GM12878 (cell line): ENCODE results near the gene SERPINB5. TPM values are rescaled to one million over a fixed set of nuclear protein-coding genes. Genes with fewer than 3 reads are reported as not detected.

Experiments used
- ATAC-seq: fragments of 200-7000 bp; cut with Tn5 transposase; 3 replicates; pipeline ENCODE4 v1.9.1; 2020; ENCODE audit warnings: mild to moderate bottlenecking, moderate library complexity
- BruUV-seq: library from RNA; stranded (reverse); fragments of 400-500 nt; replicated peaks from 2 replicates; lab custom pipeline; 2021; lab: Mats Ljungman, UMichigan
- CTCF ChIA-PET: fragments of 300-600 bp; sonication (Branson Sonifier 250); formaldehyde crosslinking; extraction: SDS; loops from one replicate; lab custom pipeline; 2021; ENCODE audit warnings: inconsistent platforms; lab: Yijun Ruan, JAX
- POLR2A ChIA-PET: fragments of 350-600 bp; formaldehyde crosslinking; extraction: SDS; loops from one replicate; lab custom pipeline; 2021; ENCODE audit warnings: inconsistent platforms; lab: Charles Lee
- RAD21 ChIA-PET: fragments of 300-600 bp; sonication (Branson Sonifier 250); formaldehyde crosslinking; loops from one replicate; lab custom pipeline; 2023; ENCODE audit warnings: antibody characterized with exemption; ENCODE audit not compliant: unreplicated experiment; lab: Charles Lee
- SMC1A ChIA-PET: fragments of 300-600 bp; sonication (Branson Sonifier 250); formaldehyde crosslinking; loops from one replicate; lab custom pipeline; 2023; ENCODE audit not compliant: unreplicated experiment, uncharacterized antibody; lab: Charles Lee
- DNase-seq: peaks from one replicate; pipeline ENCODE4 v3.0.0-alpha.2; 2011; ENCODE audit warnings: low read depth, low spot score
- FAIRE-seq: peaks from 3 replicates; lab custom pipeline; 2011; peaks lifted over from hg19 to GRCh38; lab: Jason Lieb, UNC
- H2AFZ ChIP-seq: 2 replicates; pipeline ENCODE4 v1.6.0; 2011; ENCODE audit warnings: low read depth, low read length, control low read depth; ENCODE audit not compliant: control insufficient read depth
- H3K27ac ChIP-seq: 2 replicates; pipeline ENCODE4 v1.5.1; 2011; ENCODE audit warnings: control low read depth; ENCODE audit not compliant: control insufficient read depth, insufficient read depth
- H3K27me3 ChIP-seq, 2 experiments: replicated peaks in 1 of 2; 2 replicates each; pipeline versions ENCODE4 v1.6.0 to v1.6.1; 2011; ENCODE audit warnings: low read length in 1 of 2; ENCODE audit not compliant: control insufficient read depth in 2 of 2, insufficient read depth in 2 of 2
- H3K36me3 ChIP-seq, 2 experiments: 2 replicates each; pipeline ENCODE4 v1.5.1; 2011; ENCODE audit warnings: low read length in 1 of 2; ENCODE audit not compliant: control insufficient read depth in 2 of 2, insufficient read depth in 2 of 2
- H3K4me1 ChIP-seq: 2 replicates; pipeline ENCODE4 v1.6.1; 2011; ENCODE audit warnings: mild to moderate bottlenecking, low read length, moderate library complexity, mixed read lengths; ENCODE audit not compliant: control insufficient read depth, insufficient read depth
- H3K4me2 ChIP-seq: 2 replicates; pipeline ENCODE4 v1.6.0; 2011; ENCODE audit warnings: control low read depth; ENCODE audit not compliant: control insufficient read depth, insufficient read depth
- H3K4me3 ChIP-seq: fragments of 200-600 bp; sonication (generic); 2 replicates; pipeline ENCODE4 v1.5.1; 2016
- H3K79me2 ChIP-seq: 2 replicates; pipeline ENCODE4 v1.6.0; 2011; ENCODE audit warnings: low read length; ENCODE audit not compliant: control insufficient read depth, insufficient read depth
- H3K9ac ChIP-seq: 2 replicates; pipeline ENCODE4 v1.8.0; 2011; ENCODE audit warnings: low read length, control low read depth, mixed read lengths; ENCODE audit not compliant: control insufficient read depth, insufficient read depth
- H3K9me3 ChIP-seq: replicated peaks from 3 replicates; pipeline ENCODE4 v1.5.1; 2011; ENCODE audit warnings: mild to moderate bottlenecking, low read length; ENCODE audit not compliant: control insufficient read depth, insufficient read depth
- H4K20me1 ChIP-seq: 2 replicates; pipeline ENCODE4 v1.6.0; 2011; ENCODE audit not compliant: control insufficient read depth, insufficient read depth
- CHD2 ChIP-seq: IDR thresholded peaks from 2 replicates; pipeline ENCODE4 v1.6.1; 2011; ENCODE audit warnings: low read depth, low read length, improper control_type of control experiment, borderline replicate concordance
- EP300 ChIP-seq, 2 experiments: fragments of 150-350 bp in 1 of 2; IDR thresholded peaks; 2 replicates each; pipeline ENCODE4 v1.6.1; 2011 to 2012; ENCODE audit warnings: low read depth in 2 of 2, low read length in 2 of 2, borderline replicate concordance in 1 of 2, improper control_type of control experiment in 1 of 2, inconsistent platforms in 1 of 2; ENCODE audit not compliant: control insufficient read depth in 1 of 2
- GABPA ChIP-seq: IDR thresholded peaks from 2 replicates; pipeline ENCODE4 v1.6.1; 2014; ENCODE audit warnings: antibody characterized with exemption, low read depth, mild to moderate bottlenecking, inconsistent platforms
- JUND ChIP-seq: IDR thresholded peaks from 2 replicates; pipeline ENCODE4 v1.6.1; 2012; ENCODE audit warnings: low read depth, mild to moderate bottlenecking, low read length, improper control_type of control experiment, moderate library complexity
- NKRF ChIP-seq: fragments of 450-650 bp; conservative IDR thresholded peaks from 2 replicates; pipeline ENCODE4 v1.6.1; 2017; ENCODE audit warnings: mild to moderate bottlenecking, moderate library complexity
- WRNIP1 ChIP-seq: IDR thresholded peaks from 2 replicates; pipeline ENCODE4 v1.6.1; 2011; ENCODE audit warnings: low read depth, low read length, improper control_type of control experiment, borderline replicate concordance
- ZBTB11 ChIP-seq: fragments of 450-650 bp; formaldehyde crosslinking; IDR thresholded peaks from 2 replicates; pipeline ENCODE4 v1.5.0; 2022; ENCODE audit warnings: mild to moderate bottlenecking, missing genetic modification characterization
- ZNF274 ChIP-seq: IDR thresholded peaks from one replicate; pipeline ENCODE4 v1.8.0; 2011; ENCODE audit not compliant: insufficient read length, insufficient read depth
- WGBS: methylation state at CpG from one replicate; pipeline ENCODE4 v1.1.6; 2016; ENCODE audit warnings: low lambda C conversion rate; ENCODE audit not compliant: insufficient replicate concordance, insufficient coverage; ENCODE audit errors: missing lambda C conversion rate; 5-methylcytosine and 5-hydroxymethylcytosine counted together
- in situ Hi-C: fragments of 300-500 bp; cut with MboI; formaldehyde crosslinking; loops from 9 replicates; pipeline ENCODE4 v1.14.3; 2018; ENCODE audit warnings: mixed read lengths
- intact Hi-C: fragments of 100-400 bp; cut with micrococcal nuclease; formaldehyde crosslinking; loops from one replicate; pipeline ENCODE4 v1.14.2; 2022; ENCODE audit not compliant: unreplicated experiment
- polyA plus RNA-seq, 11 experiments: library from polyadenylated mRNA; depleted of rRNA in 4 of 11; unstranded in 6 of 11; stranded (reverse) in 5 of 11; fragments of >200 nt; fragmentation: Nextera tagmentation in 4 of 11; fragmentation: Illumina TruSeq in 1 of 11; extraction: Ambion mirVana in 4 of 11; extraction: Trizol in 1 of 11; gene quantifications; 1 replicate in 1 of 11; 2 replicates in 10 of 11; pipeline versions ENCODE4 v1.2.1 to v1.2.3, GENCODE V29; 2011 to 2016; ENCODE audit warnings: inconsistent platforms in 2 of 11, missing spikeins in 2 of 11, low read depth in 1 of 11
- total RNA-seq, 4 experiments: library from RNA; depleted of rRNA in 3 of 4; stranded (reverse); fragments of >200 nt in 3 of 4; fragmentation: Illumina TruSeq in 1 of 4; extraction: Trizol in 1 of 4; gene quantifications; 2 replicates each; pipeline versions ENCODE4 v1.2.1 to v1.2.3, GENCODE V29; 2013 to 2021
- TF ChIP-seq, protein P1 (sequence below): fragments of 450-650 bp; IDR thresholded peaks from 2 replicates; pipeline ENCODE4 v1.6.1; 2018; ENCODE audit warnings: borderline replicate concordance, mild to moderate bottlenecking; ENCODE audit not compliant: partially characterized antibody
- TF ChIP-seq, protein P2 (sequence below): fragments of 150-350 bp; IDR thresholded peaks from 2 replicates; pipeline ENCODE4 v1.6.1; 2016; ENCODE audit warnings: low read depth, low read length
- TF ChIP-seq, protein P3 (sequence below): IDR thresholded peaks from 2 replicates; pipeline ENCODE4 v1.6.1; 2012; ENCODE audit warnings: low read depth, low read length, improper control_type of control experiment

SERPINB5 gene
- total and polyA plus RNA-seq, 10 of the 15 experiments (the other 5 are each of a cell fraction or from before 2014, with no cell fraction given) = 0.03 to 0.04 TPM; not detected in 8

GRCh38 chr18:63506336-63506646 lies 29.5 kb downstream of the SERPINB5 start:
- DNase-seq (no peak), ATAC-seq (no peak), FAIRE-seq (no peak)
- no peaks in the 10 kb centered on the region for H3K9me3 ChIP-seq
- 50% methylated on average over 2 of the region's 3 CpGs for WGBS
- POLR2A ChIA-PET = no interaction called here
- RAD21 ChIA-PET = no interaction called here
- no peak overlapping the region for H3K4me2 ChIP-seq
- H2AFZ ChIP-seq = no peak overlapping the region
- no peaks in the 10 kb centered on the region for H3K79me2 ChIP-seq
- H3K36me3 ChIP-seq = no peaks in the 10 kb centered on the region
- H3K27ac ChIP-seq = no peak overlapping the region
- SMC1A ChIA-PET = interaction anchor here (1.1 to 4.2 kb wide), 3 partner anchors 11 to 57 kb away, joined by 3 to 18 read pairs (median 3); no protein-coding TSS in a partner anchor
- H3K4me1 ChIP-seq = no peaks in the 10 kb centered on the region
- H3K4me3 ChIP-seq = no peak overlapping the region
- 0 out of 4 replicates have a peak, but pooled peaks cover 0 to 1% of the 10 kb centered on the region in 2 experiments for H3K27me3 ChIP-seq
- H4K20me1 ChIP-seq = no peaks in the 10 kb centered on the region
- H3K9ac ChIP-seq = no peak overlapping the region
- CTCF ChIA-PET = interaction anchor here (1.0 to 9.3 kb wide), 8 partner anchors 8 to 496 kb away, joined by 3 to 91 read pairs (median 6); no protein-coding TSS in a partner anchor
- in situ Hi-C loops = loop anchor here (25.0 kb wide), 1 partner anchor 481 kb away; no protein-coding TSS in a partner anchor
- BruUV-seq = no TSS peak
- intact Hi-C loops = no loop called here
- TF ChIP-seq, protein P1, sequence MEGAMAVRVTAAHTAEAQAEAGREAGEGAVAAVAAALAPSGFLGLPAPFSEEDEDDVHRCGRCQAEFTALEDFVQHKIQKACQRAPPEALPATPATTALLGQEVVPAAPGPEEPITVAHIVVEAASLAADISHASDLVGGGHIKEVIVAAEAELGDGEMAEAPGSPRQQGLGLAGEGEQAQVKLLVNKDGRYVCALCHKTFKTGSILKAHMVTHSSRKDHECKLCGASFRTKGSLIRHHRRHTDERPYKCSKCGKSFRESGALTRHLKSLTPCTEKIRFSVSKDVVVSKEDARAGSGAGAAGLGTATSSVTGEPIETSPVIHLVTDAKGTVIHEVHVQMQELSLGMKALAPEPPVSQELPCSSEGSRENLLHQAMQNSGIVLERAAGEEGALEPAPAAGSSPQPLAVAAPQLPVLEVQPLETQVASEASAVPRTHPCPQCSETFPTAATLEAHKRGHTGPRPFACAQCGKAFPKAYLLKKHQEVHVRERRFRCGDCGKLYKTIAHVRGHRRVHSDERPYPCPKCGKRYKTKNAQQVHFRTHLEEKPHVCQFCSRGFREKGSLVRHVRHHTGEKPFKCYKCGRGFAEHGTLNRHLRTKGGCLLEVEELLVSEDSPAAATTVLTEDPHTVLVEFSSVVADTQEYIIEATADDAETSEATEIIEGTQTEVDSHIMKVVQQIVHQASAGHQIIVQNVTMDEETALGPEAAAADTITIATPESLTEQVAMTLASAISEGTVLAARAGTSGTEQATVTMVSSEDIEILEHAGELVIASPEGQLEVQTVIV = no peak
- TF ChIP-seq, protein P2, sequence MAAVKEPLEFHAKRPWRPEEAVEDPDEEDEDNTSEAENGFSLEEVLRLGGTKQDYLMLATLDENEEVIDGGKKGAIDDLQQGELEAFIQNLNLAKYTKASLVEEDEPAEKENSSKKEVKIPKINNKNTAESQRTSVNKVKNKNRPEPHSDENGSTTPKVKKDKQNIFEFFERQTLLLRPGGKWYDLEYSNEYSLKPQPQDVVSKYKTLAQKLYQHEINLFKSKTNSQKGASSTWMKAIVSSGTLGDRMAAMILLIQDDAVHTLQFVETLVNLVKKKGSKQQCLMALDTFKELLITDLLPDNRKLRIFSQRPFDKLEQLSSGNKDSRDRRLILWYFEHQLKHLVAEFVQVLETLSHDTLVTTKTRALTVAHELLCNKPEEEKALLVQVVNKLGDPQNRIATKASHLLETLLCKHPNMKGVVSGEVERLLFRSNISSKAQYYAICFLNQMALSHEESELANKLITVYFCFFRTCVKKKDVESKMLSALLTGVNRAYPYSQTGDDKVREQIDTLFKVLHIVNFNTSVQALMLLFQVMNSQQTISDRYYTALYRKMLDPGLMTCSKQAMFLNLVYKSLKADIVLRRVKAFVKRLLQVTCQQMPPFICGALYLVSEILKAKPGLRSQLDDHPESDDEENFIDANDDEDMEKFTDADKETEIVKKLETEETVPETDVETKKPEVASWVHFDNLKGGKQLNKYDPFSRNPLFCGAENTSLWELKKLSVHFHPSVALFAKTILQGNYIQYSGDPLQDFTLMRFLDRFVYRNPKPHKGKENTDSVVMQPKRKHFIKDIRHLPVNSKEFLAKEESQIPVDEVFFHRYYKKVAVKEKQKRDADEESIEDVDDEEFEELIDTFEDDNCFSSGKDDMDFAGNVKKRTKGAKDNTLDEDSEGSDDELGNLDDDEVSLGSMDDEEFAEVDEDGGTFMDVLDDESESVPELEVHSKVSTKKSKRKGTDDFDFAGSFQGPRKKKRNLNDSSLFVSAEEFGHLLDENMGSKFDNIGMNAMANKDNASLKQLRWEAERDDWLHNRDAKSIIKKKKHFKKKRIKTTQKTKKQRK = no peak
- TF ChIP-seq ZNF274 = no peak
- TF ChIP-seq JUND = no peak
- no peak for TF ChIP-seq GABPA
- TF ChIP-seq WRNIP1 = no peak
- no peak for TF ChIP-seq EP300 (IDR thresholded peaks at IDR 0.05; ENCODE audit: borderline replicate concordance in 1 of 2, control insufficient read depth in 1 of 2, low read depth in 2 of 2, low read length in 2 of 2)
- no peak for TF ChIP-seq NKRF
- TF ChIP-seq CHD2 = no peak
- TF ChIP-seq, protein P3, sequence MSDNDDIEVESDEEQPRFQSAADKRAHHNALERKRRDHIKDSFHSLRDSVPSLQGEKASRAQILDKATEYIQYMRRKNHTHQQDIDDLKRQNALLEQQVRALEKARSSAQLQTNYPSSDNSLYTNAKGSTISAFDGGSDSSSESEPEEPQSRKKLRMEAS = no peak
- no peak for TF ChIP-seq ZBTB11 (CRISPR knock-in tag)
